C4-2B (cell line): ENCODE results near the gene GPR37.

Experiments
- H3K27ac ChIP-seq: fragments of 450-650 bp; 2 replicates; pipeline ENCODE4 v1.5.1; 2017
- ZFX ChIP-seq: fragments of 450-650 bp; IDR thresholded peaks from 2 replicates; pipeline ENCODE4 v1.6.1; 2017
- TF ChIP-seq, protein P1 (sequence below): fragments of 450-650 bp; conservative IDR thresholded peaks from 2 replicates; pipeline ENCODE4 v1.5.1; 2017; ENCODE audit warnings: mild to moderate bottlenecking

Gene GPR37

DNA sequence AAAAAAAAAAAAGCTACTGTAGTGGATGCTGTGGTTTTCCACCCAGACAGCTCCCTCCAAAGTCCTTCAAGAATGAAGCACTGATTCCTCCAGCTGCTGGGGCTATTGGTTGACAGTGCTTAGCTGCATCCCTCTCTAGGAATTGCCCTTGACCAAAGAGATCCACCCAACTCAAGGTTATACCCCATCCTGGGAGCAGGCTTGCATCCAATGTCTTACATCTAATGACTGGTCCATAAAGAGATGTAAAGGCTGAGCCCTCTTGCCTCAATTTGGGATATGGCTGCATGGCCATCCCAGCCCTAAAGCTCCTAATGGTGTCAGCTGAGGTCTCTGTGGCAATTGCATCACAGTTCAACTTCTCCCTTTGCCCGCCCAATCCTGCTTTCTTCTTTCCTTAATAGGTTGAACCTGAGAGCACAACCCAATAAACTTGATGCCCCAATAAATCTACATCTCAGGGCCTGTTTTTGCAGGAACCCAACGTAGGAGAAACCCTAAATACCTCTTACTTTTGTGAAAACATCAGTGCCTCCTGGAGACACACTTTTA, 4.4 kb downstream of the GPR37 start:
- H3K27ac ChIP-seq: no peak overlapping the region
- TF ChIP-seq, protein P1, sequence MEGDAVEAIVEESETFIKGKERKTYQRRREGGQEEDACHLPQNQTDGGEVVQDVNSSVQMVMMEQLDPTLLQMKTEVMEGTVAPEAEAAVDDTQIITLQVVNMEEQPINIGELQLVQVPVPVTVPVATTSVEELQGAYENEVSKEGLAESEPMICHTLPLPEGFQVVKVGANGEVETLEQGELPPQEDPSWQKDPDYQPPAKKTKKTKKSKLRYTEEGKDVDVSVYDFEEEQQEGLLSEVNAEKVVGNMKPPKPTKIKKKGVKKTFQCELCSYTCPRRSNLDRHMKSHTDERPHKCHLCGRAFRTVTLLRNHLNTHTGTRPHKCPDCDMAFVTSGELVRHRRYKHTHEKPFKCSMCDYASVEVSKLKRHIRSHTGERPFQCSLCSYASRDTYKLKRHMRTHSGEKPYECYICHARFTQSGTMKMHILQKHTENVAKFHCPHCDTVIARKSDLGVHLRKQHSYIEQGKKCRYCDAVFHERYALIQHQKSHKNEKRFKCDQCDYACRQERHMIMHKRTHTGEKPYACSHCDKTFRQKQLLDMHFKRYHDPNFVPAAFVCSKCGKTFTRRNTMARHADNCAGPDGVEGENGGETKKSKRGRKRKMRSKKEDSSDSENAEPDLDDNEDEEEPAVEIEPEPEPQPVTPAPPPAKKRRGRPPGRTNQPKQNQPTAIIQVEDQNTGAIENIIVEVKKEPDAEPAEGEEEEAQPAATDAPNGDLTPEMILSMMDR: no peak
- no peak for TF ChIP-seq ZFX

DNA sequence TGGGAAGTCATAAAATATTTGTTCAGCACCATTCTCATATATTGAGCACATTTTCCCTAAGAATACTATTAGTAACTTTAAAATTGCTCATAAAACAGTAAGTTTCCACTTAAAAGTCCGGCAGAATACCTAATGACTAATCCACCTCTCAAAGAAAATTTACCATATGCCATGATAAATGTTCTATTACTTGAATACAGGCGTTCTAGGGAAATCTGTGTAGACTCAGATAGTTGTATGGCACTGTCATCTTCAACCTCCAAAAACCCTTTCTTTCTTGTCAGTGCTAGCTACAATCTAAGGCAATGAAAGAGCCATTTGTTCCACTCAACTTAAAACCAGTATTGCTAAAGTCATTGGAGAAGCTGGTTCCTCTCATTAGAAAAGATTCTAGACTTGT, 7.3 kb downstream of the GPR37 start:
- no peak overlapping the region for H3K27ac ChIP-seq
- TF ChIP-seq, protein P1: no peak
- no peak for TF ChIP-seq ZFX

DNA sequence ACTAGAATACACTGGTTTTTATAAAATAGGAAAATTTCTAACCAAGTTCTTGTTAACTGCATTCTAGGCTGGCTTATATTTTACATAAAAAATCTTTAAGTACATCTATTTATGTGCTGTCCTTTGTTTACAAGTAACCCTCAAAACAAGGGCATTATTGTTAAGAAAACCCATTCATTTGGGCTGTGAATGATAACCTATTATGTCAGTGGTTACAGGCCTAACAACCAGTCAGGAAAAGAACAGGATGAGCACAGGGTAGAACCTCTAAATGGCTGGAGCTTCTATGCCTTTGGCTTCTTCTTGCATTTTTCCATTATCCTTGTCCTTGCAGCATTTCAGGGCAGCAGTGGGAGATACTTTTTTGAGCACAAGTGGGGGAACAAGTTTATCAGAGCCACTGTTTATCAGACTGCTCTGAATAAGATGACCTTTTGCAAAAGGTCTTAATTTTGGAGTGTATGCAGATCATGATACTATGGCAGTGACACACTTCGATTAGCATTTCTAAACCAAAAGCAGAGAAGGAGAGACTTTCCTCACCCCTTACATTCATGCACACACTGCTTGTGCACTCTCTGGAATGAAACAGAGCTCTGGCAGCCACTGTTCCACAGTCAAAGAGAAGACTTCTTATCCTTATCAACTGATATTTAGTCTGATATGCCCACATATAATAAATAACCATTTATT, 10.9 kb downstream of the GPR37 start:
- no peak for TF ChIP-seq ZFX
- TF ChIP-seq, protein P1: no peak
- no peak overlapping the region for H3K27ac ChIP-seq

- H3K27ac ChIP-seq: no peak overlapping the region
- TF ChIP-seq, protein P1: no peak
- no peak for TF ChIP-seq ZFX
Observed at GRCh38 chr7:124752310-124752709, 13.3 kb downstream of the GPR37 start.

DNA sequence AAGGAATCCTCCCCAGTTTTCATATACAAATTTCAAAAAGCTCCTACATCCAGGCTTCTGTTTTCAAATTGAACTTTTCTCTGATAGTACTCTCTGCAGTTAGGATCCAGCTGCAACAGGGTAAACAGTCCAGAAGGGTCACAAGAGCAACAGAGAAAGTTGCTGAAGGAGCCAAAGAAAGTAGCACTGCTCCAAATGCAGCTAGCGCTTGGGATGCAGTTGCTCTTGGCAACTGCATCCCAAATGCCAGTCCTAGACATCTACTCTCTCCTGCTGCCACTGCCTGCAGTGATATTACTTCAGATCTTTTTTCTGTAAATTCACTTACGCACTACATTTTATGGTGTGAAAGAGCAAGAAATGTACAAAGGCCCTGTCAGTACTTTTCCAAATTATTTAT, 14.6 kb downstream of the GPR37 start:
- H3K27ac ChIP-seq: no peak overlapping the region
- no peak for TF ChIP-seq ZFX
- TF ChIP-seq, protein P1: no peak

GRCh38 chr7:124747072-124747471, 18.5 kb downstream of the GPR37 start:
- TF ChIP-seq ZFX: no peak
- TF ChIP-seq, protein P1: no peak
- no peak overlapping the region for H3K27ac ChIP-seq

- H3K27ac ChIP-seq: no peak overlapping the region
- no peak for TF ChIP-seq ZFX
- TF ChIP-seq, protein P1: no peak
Observed at GRCh38 chr7:124738639-124739038, 27.0 kb downstream of the GPR37 start.
